Ramos (cell line): ENCODE data around the gene SSTR3.

ENCODE experiments used
- in situ Hi-C: fragments of 300-500 bp; cut with MboI; formaldehyde crosslinking; loops from one replicate; pipeline ENCODE4 v1.14.3; 2022; ENCODE audit warnings: low sequenced_read_pairs; ENCODE audit not compliant: unreplicated experiment

SSTR3 gene

GRCh38 chr22:37155971-37156370, 56.3 kb downstream of the SSTR3 start:
- in situ Hi-C loops, result no loop called here

- in situ Hi-C loops, result no loop called here
Measured at GRCh38 chr22:37154925-37155712, 57.2 kb downstream of the SSTR3 start.
